CD14-positive monocyte (primary cell): ENCODE measurements around the gene TRABD2A. TPM values are rescaled to one million over a fixed set of nuclear protein-coding genes. Genes with fewer than 3 reads are reported as not detected.

Experiments used
- DNase-seq, 3 donors: peaks; one replicate each; pipeline ENCODE4 v3.0.0-alpha.2; 2011 to 2022
- H2AFZ ChIP-seq: 2 replicates; pipeline ENCODE4 v1.6.0; 2012; ENCODE audit warnings: mild to moderate bottlenecking, low read depth, low read length, inconsistent platforms; ENCODE audit not compliant: insufficient read depth, poor library complexity, severe bottlenecking
- H3K27ac ChIP-seq, 2 donors: 1 replicate in 1 of 2; 2 replicates in 1 of 2; pipeline ENCODE4 v1.5.1; 2012 to 2013; ENCODE audit warnings: low read length in 2 of 2, control low read depth in 1 of 2, inconsistent platforms in 1 of 2, low read depth in 1 of 2, mild to moderate bottlenecking in 1 of 2
- H3K27me3 ChIP-seq, 2 donors: one replicate each; pipeline versions ENCODE4 v1.6.0 to v1.6.1; 2011 to 2013; ENCODE audit warnings: low read length in 2 of 2; ENCODE audit not compliant: control insufficient read depth in 2 of 2, insufficient read depth in 2 of 2
- H3K36me3 ChIP-seq, 2 donors: replicated peaks in 1 of 2; 1 replicate in 1 of 2; 2 replicates in 1 of 2; pipeline versions ENCODE4 v1.5.1 to v1.6.1; 2012 to 2013; ENCODE audit warnings: low read length in 2 of 2, control low read depth in 1 of 2, inconsistent platforms in 1 of 2, mild to moderate bottlenecking in 1 of 2; ENCODE audit not compliant: insufficient read depth in 2 of 2, control insufficient read depth in 1 of 2
- H3K4me1 ChIP-seq, 2 donors: 1 replicate in 1 of 2; 2 replicates in 1 of 2; pipeline versions ENCODE4 v1.5.1 to v1.6.1; 2012 to 2013; ENCODE audit warnings: low read length in 2 of 2, control low read depth in 1 of 2, inconsistent platforms in 1 of 2, mild to moderate bottlenecking in 1 of 2, moderate library complexity in 1 of 2; ENCODE audit not compliant: insufficient read depth in 2 of 2, control insufficient read depth in 1 of 2
- H3K4me2 ChIP-seq: replicated peaks from 2 replicates; pipeline ENCODE3; 2012; ENCODE audit warnings: low read length, moderate library complexity, mild to moderate bottlenecking; ENCODE audit not compliant: poor library complexity, severe bottlenecking; ENCODE audit errors: extremely low read depth
- H3K4me3 ChIP-seq, 3 experiments: fragments of 200-600 bp in 1 of 3; sonication (generic) in 1 of 3; replicated peaks in 1 of 3; 1 replicate in 2 of 3; 2 replicates in 1 of 3; pipeline ENCODE4 v1.5.1; 2011 to 2013; ENCODE audit warnings: low read length in 3 of 3, mild to moderate bottlenecking in 3 of 3, control low read depth in 2 of 3, low read depth in 2 of 3, inconsistent platforms in 1 of 3, moderate library complexity in 1 of 3
- H3K79me2 ChIP-seq: 2 replicates; pipeline ENCODE4 v1.6.0; 2012; ENCODE audit warnings: mild to moderate bottlenecking, control low read depth, inconsistent platforms, low read length, moderate library complexity; ENCODE audit not compliant: insufficient read depth
- H3K9ac ChIP-seq: 2 replicates; pipeline ENCODE4 v1.6.0; 2017; ENCODE audit warnings: low read length, mild to moderate bottlenecking; ENCODE audit not compliant: insufficient read depth, poor library complexity, severe bottlenecking
- H3K9me3 ChIP-seq, 2 donors: replicated peaks in 1 of 2; 1 replicate in 1 of 2; 2 replicates in 1 of 2; pipeline versions ENCODE4 v1.5.1 to v1.6.1; 2012 to 2013; ENCODE audit warnings: low read length in 2 of 2, control low read depth in 1 of 2; ENCODE audit not compliant: control insufficient read depth in 1 of 2, insufficient read depth in 1 of 2
- H4K20me1 ChIP-seq: 2 replicates; pipeline ENCODE4 v1.6.0; 2012; ENCODE audit warnings: mild to moderate bottlenecking, low read length, control low read depth, moderate library complexity; ENCODE audit not compliant: insufficient read depth
- H3K27ac Mint-ChIP-seq, 7 donors: one replicate each; pipeline ENCODE4 v1.8.0; 2020; ENCODE audit warnings: mild to moderate bottlenecking in 7 of 7, mixed read lengths in 7 of 7, moderate library complexity in 6 of 7, inconsistent platforms in 2 of 7
- H3K27me3 Mint-ChIP-seq, 3 donors: one replicate each; pipeline ENCODE4 v1.8.0; 2021 to 2022; ENCODE audit warnings: low read depth in 3 of 3, mild to moderate bottlenecking in 3 of 3, mixed read lengths in 3 of 3, moderate library complexity in 3 of 3, inconsistent platforms in 1 of 3
- H3K36me3 Mint-ChIP-seq, 2 donors: one replicate each; pipeline ENCODE4 v1.8.0; 2020; ENCODE audit warnings: mixed read lengths in 2 of 2, inconsistent platforms in 1 of 2, mild to moderate bottlenecking in 1 of 2
- H3K4me1 Mint-ChIP-seq: one replicate; pipeline ENCODE4 v1.8.0; 2020; ENCODE audit warnings: mild to moderate bottlenecking, mixed read lengths
- H3K4me3 Mint-ChIP-seq, 2 donors: one replicate each; pipeline ENCODE4 v1.8.0; 2020; ENCODE audit warnings: mild to moderate bottlenecking in 2 of 2, mixed read lengths in 2 of 2, moderate library complexity in 1 of 2
- H3K9me3 Mint-ChIP-seq, 7 donors: one replicate each; pipeline ENCODE4 v1.8.0; 2020 to 2022; ENCODE audit warnings: mixed read lengths in 7 of 7, mild to moderate bottlenecking in 6 of 7, moderate library complexity in 6 of 7, inconsistent platforms in 2 of 7
- CTCF ChIP-seq: fragments of 200-600 bp; IDR thresholded peaks from one replicate; pipeline ENCODE4 v1.8.0; 2022; ENCODE audit warnings: antibody characterized with exemption, mild to moderate bottlenecking
- whole genome bisulfite sequencing: methylation state at CpG from one replicate; pipeline ENCODE4 v1.1.5; 2013; ENCODE audit warnings: missing lambda C conversion rate; ENCODE audit not compliant: insufficient coverage; 5-methylcytosine and 5-hydroxymethylcytosine counted together
- intact Hi-C, 2 donors: fragments of 100-400 bp; cut with micrococcal nuclease; formaldehyde crosslinking; loops; one replicate each; pipeline versions ENCODE4 v1.15.0 to v1.15.1; 2023
- polyA plus RNA-seq, 3 donors: library from polyadenylated mRNA; depleted of rRNA in 1 of 3; unstranded in 2 of 3; stranded (reverse) in 1 of 3; fragments of 300-500 nt in 2 of 3; fragments of >200 nt in 1 of 3; fragmentation: Illumina TruSeq in 2 of 3; gene quantifications; 1 replicate in 2 of 3; 2 replicates in 1 of 3; pipeline ENCODE4 v1.2.3, GENCODE V29; 2012 to 2021

TRABD2A gene
- polyA plus RNA-seq, 3 donors: 0.53 to 0.95 (median 0.79) TPM

- Histone ChIP-seq H3K27ac (peak overlapping the region in 1 of 2 donors; percentile 6), H3K36me3 (no peaks in the 10 kb centered on the region), H3K4me2 (peak overlapping the region; percentile 45), H3K9me3 (no peaks in the 10 kb centered on the region), H3K27me3 (no peaks in the 10 kb centered on the region), H3K4me3 (peak overlapping the region; percentile 6 to 48 (median 8)), H3K9ac (no peak overlapping the region), H3K79me2 (no peaks in the 10 kb centered on the region), H4K20me1 (no peaks in the 10 kb centered on the region), H2AFZ (no peak overlapping the region), H3K4me1 (peaks cover 44 to 48% of the 10 kb centered on the region in 2 donors)
- Mint-ChIP-seq H3K27me3 (peaks cover 7 to 14% (median 9%) of the 10 kb centered on the region in 3 donors), H3K36me3 (no peaks in the 10 kb centered on the region), H3K9me3 (peaks cover 0 to 1% (median 0%) of the 10 kb centered on the region in 7 donors), H3K4me3 (peak overlapping the region; percentile 41 to 63), H3K4me1 (peaks cover 42% of the 10 kb centered on the region), H3K27ac (peak overlapping the region; percentile 53 to 83 (median 79))
- intact Hi-C loops: loop anchor here in 1 of 2 donors (5.0 kb wide), 2 partner anchors 38 to 42 kb away; partner anchors contain the start of gene TRABD2A
- no peak for TF ChIP-seq CTCF
- WGBS: 19% methylated on average over 3 of the region's 9 CpGs
- DNase-seq: peak in 2 of 3 donors; percentile 49 to 78
Measured at GRCh38 chr2:84924173-84925106, 43.6 kb upstream of the TRABD2A start.

GRCh38 chr2:84923009-84923408 is 42.1 kb upstream of the TRABD2A start:
- H3K9ac ChIP-seq: no peak overlapping the region
- H3K4me1 ChIP-seq: peaks cover 51 to 56% of the 10 kb centered on the region in 2 donors
- no peaks in the 10 kb centered on the region for H3K36me3 ChIP-seq
- H3K4me1 Mint-ChIP-seq: peaks cover 48% of the 10 kb centered on the region
- no peaks in the 10 kb centered on the region for H3K36me3 Mint-ChIP-seq
- intact Hi-C loops: no loop called here
- H4K20me1 ChIP-seq: no peaks in the 10 kb centered on the region
- no peak overlapping the region for H2AFZ ChIP-seq
- H3K27me3 Mint-ChIP-seq: peaks cover 7 to 14% (median 9%) of the 10 kb centered on the region in 3 donors
- no peak overlapping the region for H3K4me3 ChIP-seq
- H3K9me3 ChIP-seq: no peaks in the 10 kb centered on the region
- DNase-seq: no peak
- H3K79me2 ChIP-seq: no peaks in the 10 kb centered on the region
- H3K27ac ChIP-seq: no peak overlapping the region
- no peaks in the 10 kb centered on the region for H3K27me3 ChIP-seq
- peaks cover 0 to 1% (median 0%) of the 10 kb centered on the region in 7 donors for H3K9me3 Mint-ChIP-seq
- no peak overlapping the region for H3K27ac Mint-ChIP-seq
- H3K4me3 Mint-ChIP-seq: no peak overlapping the region
- TF ChIP-seq CTCF: no peak
- H3K4me2 ChIP-seq: no peak overlapping the region
